ENCODE data around the gene MAGI2.

DNA sequence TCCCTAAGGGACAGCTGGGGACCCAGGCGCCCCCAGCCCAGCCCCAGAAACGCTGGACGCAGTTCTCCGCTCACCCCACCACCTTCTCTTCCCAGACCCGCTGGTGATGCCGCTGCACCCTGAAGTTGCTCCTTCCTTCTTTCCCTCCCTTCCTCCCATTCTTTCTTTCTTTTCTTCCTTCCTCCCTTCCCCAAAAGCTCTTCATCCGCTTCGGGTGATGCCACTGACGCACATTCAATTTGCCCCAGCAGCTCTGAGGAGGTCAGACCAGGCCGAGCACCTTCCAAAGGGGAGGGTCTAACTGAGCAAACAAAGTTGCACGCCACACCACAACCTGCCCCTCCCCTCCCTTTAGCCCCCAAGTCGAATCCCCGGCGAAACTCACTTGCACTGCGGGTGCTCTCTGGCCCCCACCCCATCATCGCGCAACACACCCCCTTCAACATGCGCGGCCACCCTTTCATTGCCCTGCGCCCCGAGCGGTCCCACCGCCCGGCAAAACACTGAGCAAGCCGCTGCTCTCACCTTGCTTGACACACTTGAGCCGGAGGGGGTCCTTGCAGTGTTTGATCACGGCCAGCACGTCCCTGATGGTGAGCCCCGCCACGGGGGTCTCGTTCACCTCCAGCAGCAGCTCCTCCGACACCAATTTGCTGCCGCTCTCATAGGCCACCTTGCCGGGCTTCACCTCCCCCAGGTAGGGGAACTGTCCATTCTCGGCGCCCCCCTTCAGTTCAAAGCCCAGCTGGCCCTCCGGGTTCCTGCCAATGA lies 787 bp downstream of the MAGI2 start:
- TF ChIP-seq, protein P1, sequence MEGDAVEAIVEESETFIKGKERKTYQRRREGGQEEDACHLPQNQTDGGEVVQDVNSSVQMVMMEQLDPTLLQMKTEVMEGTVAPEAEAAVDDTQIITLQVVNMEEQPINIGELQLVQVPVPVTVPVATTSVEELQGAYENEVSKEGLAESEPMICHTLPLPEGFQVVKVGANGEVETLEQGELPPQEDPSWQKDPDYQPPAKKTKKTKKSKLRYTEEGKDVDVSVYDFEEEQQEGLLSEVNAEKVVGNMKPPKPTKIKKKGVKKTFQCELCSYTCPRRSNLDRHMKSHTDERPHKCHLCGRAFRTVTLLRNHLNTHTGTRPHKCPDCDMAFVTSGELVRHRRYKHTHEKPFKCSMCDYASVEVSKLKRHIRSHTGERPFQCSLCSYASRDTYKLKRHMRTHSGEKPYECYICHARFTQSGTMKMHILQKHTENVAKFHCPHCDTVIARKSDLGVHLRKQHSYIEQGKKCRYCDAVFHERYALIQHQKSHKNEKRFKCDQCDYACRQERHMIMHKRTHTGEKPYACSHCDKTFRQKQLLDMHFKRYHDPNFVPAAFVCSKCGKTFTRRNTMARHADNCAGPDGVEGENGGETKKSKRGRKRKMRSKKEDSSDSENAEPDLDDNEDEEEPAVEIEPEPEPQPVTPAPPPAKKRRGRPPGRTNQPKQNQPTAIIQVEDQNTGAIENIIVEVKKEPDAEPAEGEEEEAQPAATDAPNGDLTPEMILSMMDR (IDR thresholded peaks at IDR 0.05) = no peak
- TF ChIP-seq POLR2A (IDR thresholded peaks at IDR 0.05) = no peak

Data from esophagus squamous epithelium (tissue), 4 donors.